ENCODE measurements around the gene HDLBP.
A peak's percentile ranks its signal among the peaks of the same experiment; 100 is the strongest.

The HDLBP gene

GRCh38 chr2:241219856-241220356, 95.6 kb downstream of the HDLBP start:
- DNase-seq (ENCODE audit: low spot score): no peak
- no peak overlapping the region for H3K14ac ChIP-seq (ENCODE audit: low read length)
- peaks cover 7 to 19% of the 10 kb centered on the region in 2 donors for H3K4me1 ChIP-seq (ENCODE audit: control insufficient read depth in 2 of 2, insufficient read depth in 1 of 2, low read depth in 1 of 2, low read length in 2 of 2)
- peaks cover 0 to 1% of the 10 kb centered on the region in 2 donors for H3K36me3 ChIP-seq (replicated peaks in 1 of 2; ENCODE audit: control insufficient read depth in 2 of 2, insufficient read depth in 2 of 2, low read length in 2 of 2)
- H2BK5ac ChIP-seq (ENCODE audit: low read length): no peak overlapping the region
- no peak overlapping the region for H3K4me3 ChIP-seq (ENCODE audit: low read length in 2 of 2)
- H2BK120ac ChIP-seq (ENCODE audit: low read depth, low read length): no peak overlapping the region
- no peak overlapping the region for H2AFZ ChIP-seq (ENCODE audit: low read length)
- no peak overlapping the region for H4K8ac ChIP-seq (ENCODE audit: low read depth, low read length)
- no peak overlapping the region for H3K23ac ChIP-seq (ENCODE audit: low read depth, low read length, poor library complexity)
- H3K27ac ChIP-seq (replicated peaks; ENCODE audit: low read length): no peak overlapping the region
- H3K9ac ChIP-seq (ENCODE audit: low read depth, low read length, poor library complexity): no peak overlapping the region
- H2AK5ac ChIP-seq (ENCODE audit: low read depth, low read length): no peak overlapping the region
- H3K79me1 ChIP-seq (ENCODE audit: low read depth, low read length): no peaks in the 10 kb centered on the region
- no peaks in the 10 kb centered on the region for H3K9me3 ChIP-seq (replicated peaks in 1 of 2; ENCODE audit: control insufficient read depth in 2 of 2, insufficient read depth in 1 of 2, low read depth in 1 of 2, low read length in 2 of 2)
- H2BK15ac ChIP-seq (ENCODE audit: low read length): no peak overlapping the region
- H3K27me3 ChIP-seq (ENCODE audit: control insufficient read depth in 3 of 3, insufficient read depth in 3 of 3, low read depth in 1 of 3, low read length in 3 of 3): peaks cover 0 to 12% (median 0%) of the 10 kb centered on the region in 3 experiments
- WGBS, 2 donors (ENCODE audit: extremely low coverage in 2 of 2, insufficient read length in 2 of 2, insufficient replicate concordance in 1 of 2): no CpG with 5 or more reads among the region's 6 CpGs
- H3K4ac ChIP-seq (ENCODE audit: low read length): no peak overlapping the region
- no peak overlapping the region for H3K4me2 ChIP-seq (ENCODE audit: insufficient read depth, low read length, poor library complexity, severe bottlenecking)
- no peak overlapping the region for H4K91ac ChIP-seq (ENCODE audit: low read depth, low read length, poor library complexity)
- no peak overlapping the region for H3K18ac ChIP-seq (ENCODE audit: low read length)
- no peak overlapping the region for H2BK12ac ChIP-seq (ENCODE audit: low read length)

- H3K4me3 ChIP-seq (ENCODE audit: low read length in 2 of 2): peak overlapping the region in 1 of 2 donors; percentile 58
- peaks cover 0 to 12% (median 0%) of the 10 kb centered on the region in 3 experiments for H3K27me3 ChIP-seq (ENCODE audit: control insufficient read depth in 3 of 3, insufficient read depth in 3 of 3, low read depth in 1 of 3, low read length in 3 of 3)
- no peak overlapping the region for H4K91ac ChIP-seq (ENCODE audit: low read depth, low read length, poor library complexity)
- no peak overlapping the region for H3K14ac ChIP-seq (ENCODE audit: low read length)
- no CpG with 5 or more reads among the region's 4 CpGs for WGBS, 2 donors (ENCODE audit: extremely low coverage in 2 of 2, insufficient read length in 2 of 2, insufficient replicate concordance in 1 of 2)
- H2BK120ac ChIP-seq (ENCODE audit: low read depth, low read length): no peak overlapping the region
- DNase-seq (ENCODE audit: low spot score): no peak
- no peak overlapping the region for H2BK5ac ChIP-seq (ENCODE audit: low read length)
- H2BK15ac ChIP-seq (ENCODE audit: low read length): no peak overlapping the region
- H3K4me1 ChIP-seq (ENCODE audit: control insufficient read depth in 2 of 2, insufficient read depth in 1 of 2, low read depth in 1 of 2, low read length in 2 of 2): peaks cover 6 to 17% of the 10 kb centered on the region in 2 donors
- no peak overlapping the region for H3K18ac ChIP-seq (ENCODE audit: low read length)
- no peak overlapping the region for H3K23ac ChIP-seq (ENCODE audit: low read depth, low read length, poor library complexity)
- no peak overlapping the region for H2AK5ac ChIP-seq (ENCODE audit: low read depth, low read length)
- peak overlapping the region; percentile 66 for H3K4me2 ChIP-seq (ENCODE audit: insufficient read depth, low read length, poor library complexity, severe bottlenecking)
- H2AFZ ChIP-seq (ENCODE audit: low read length): peak overlapping the region; percentile 91
- no peak overlapping the region for H3K27ac ChIP-seq (replicated peaks; ENCODE audit: low read length)
- H3K9me3 ChIP-seq (replicated peaks in 1 of 2; ENCODE audit: control insufficient read depth in 2 of 2, insufficient read depth in 1 of 2, low read depth in 1 of 2, low read length in 2 of 2): no peaks in the 10 kb centered on the region
- H3K9ac ChIP-seq (ENCODE audit: low read depth, low read length, poor library complexity): no peak overlapping the region
- H2BK12ac ChIP-seq (ENCODE audit: low read length): no peak overlapping the region
- H3K79me1 ChIP-seq (ENCODE audit: low read depth, low read length): no peaks in the 10 kb centered on the region
- H3K4ac ChIP-seq (ENCODE audit: low read length): no peak overlapping the region
- H3K36me3 ChIP-seq (replicated peaks in 1 of 2; ENCODE audit: control insufficient read depth in 2 of 2, insufficient read depth in 2 of 2, low read length in 2 of 2): no peaks in the 10 kb centered on the region
- H4K8ac ChIP-seq (ENCODE audit: low read depth, low read length): no peak overlapping the region
Observed at GRCh38 chr2:241219030-241219382, 96.5 kb downstream of the HDLBP start.

- H2BK12ac ChIP-seq (ENCODE audit: low read length): no peak overlapping the region
- H3K36me3 ChIP-seq (replicated peaks in 1 of 2; ENCODE audit: control insufficient read depth in 2 of 2, insufficient read depth in 2 of 2, low read length in 2 of 2): no peaks in the 10 kb centered on the region
- H3K4me1 ChIP-seq (ENCODE audit: control insufficient read depth in 2 of 2, insufficient read depth in 1 of 2, low read depth in 1 of 2, low read length in 2 of 2): peaks cover 3 to 12% of the 10 kb centered on the region in 2 donors
- no peak overlapping the region for H2BK5ac ChIP-seq (ENCODE audit: low read length)
- H3K27ac ChIP-seq (replicated peaks; ENCODE audit: low read length): peak overlapping the region; percentile 37
- H3K23ac ChIP-seq (ENCODE audit: low read depth, low read length, poor library complexity): no peak overlapping the region
- H4K8ac ChIP-seq (ENCODE audit: low read depth, low read length): peak overlapping the region; percentile 17
- peak overlapping the region; percentile 91 for H2AFZ ChIP-seq (ENCODE audit: low read length)
- peak; percentile 45 for DNase-seq (ENCODE audit: low spot score)
- peak overlapping the region; percentile 9 for H2BK15ac ChIP-seq (ENCODE audit: low read length)
- H3K4me2 ChIP-seq (ENCODE audit: insufficient read depth, low read length, poor library complexity, severe bottlenecking): peak overlapping the region; percentile 91
- no peak overlapping the region for H3K9ac ChIP-seq (ENCODE audit: low read depth, low read length, poor library complexity)
- no peaks in the 10 kb centered on the region for H3K9me3 ChIP-seq (replicated peaks in 1 of 2; ENCODE audit: control insufficient read depth in 2 of 2, insufficient read depth in 1 of 2, low read depth in 1 of 2, low read length in 2 of 2)
- no peak overlapping the region for H3K4ac ChIP-seq (ENCODE audit: low read length)
- H4K91ac ChIP-seq (ENCODE audit: low read depth, low read length, poor library complexity): no peak overlapping the region
- no peak overlapping the region for H2BK120ac ChIP-seq (ENCODE audit: low read depth, low read length)
- H2AK5ac ChIP-seq (ENCODE audit: low read depth, low read length): no peak overlapping the region
- H3K14ac ChIP-seq (ENCODE audit: low read length): no peak overlapping the region
- no peaks in the 10 kb centered on the region for H3K79me1 ChIP-seq (ENCODE audit: low read depth, low read length)
- peak overlapping the region; percentile 98 for H3K18ac ChIP-seq (ENCODE audit: low read length)
- H3K4me3 ChIP-seq (ENCODE audit: low read length in 2 of 2): peak overlapping the region; percentile 58 to 86
- WGBS, 2 donors (ENCODE audit: extremely low coverage in 2 of 2, insufficient read length in 2 of 2, insufficient replicate concordance in 1 of 2): no CpG with 5 or more reads among the region's 83 CpGs
- H3K27me3 ChIP-seq (ENCODE audit: control insufficient read depth in 3 of 3, insufficient read depth in 3 of 3, low read depth in 1 of 3, low read length in 3 of 3): peaks cover 0 to 12% (median 0%) of the 10 kb centered on the region in 3 experiments
Observed at GRCh38 chr2:241218131-241219029, 97.1 kb downstream of the HDLBP start.

GRCh38 chr2:241217320-241218031, 98.0 kb downstream of the HDLBP start:
- H3K18ac ChIP-seq (ENCODE audit: low read length): peak overlapping the region; percentile 99
- no peaks in the 10 kb centered on the region for H3K36me3 ChIP-seq (replicated peaks in 1 of 2; ENCODE audit: control insufficient read depth in 2 of 2, insufficient read depth in 2 of 2, low read length in 2 of 2)
- H3K79me1 ChIP-seq (ENCODE audit: low read depth, low read length): no peaks in the 10 kb centered on the region
- H2BK15ac ChIP-seq (ENCODE audit: low read length): peak overlapping the region; percentile 97
- no peak overlapping the region for H2BK120ac ChIP-seq (ENCODE audit: low read depth, low read length)
- peak overlapping the region; percentile 87 for H3K4me2 ChIP-seq (ENCODE audit: insufficient read depth, low read length, poor library complexity, severe bottlenecking)
- H2BK12ac ChIP-seq (ENCODE audit: low read length): peak overlapping the region; percentile 94
- peak overlapping the region; percentile 89 for H3K14ac ChIP-seq (ENCODE audit: low read length)
- H3K9me3 ChIP-seq (replicated peaks in 1 of 2; ENCODE audit: control insufficient read depth in 2 of 2, insufficient read depth in 1 of 2, low read depth in 1 of 2, low read length in 2 of 2): no peaks in the 10 kb centered on the region
- H2BK5ac ChIP-seq (ENCODE audit: low read length): no peak overlapping the region
- H3K4me1 ChIP-seq (ENCODE audit: control insufficient read depth in 2 of 2, insufficient read depth in 1 of 2, low read depth in 1 of 2, low read length in 2 of 2): peaks cover 3 to 12% of the 10 kb centered on the region in 2 donors
- peak overlapping the region; percentile 90 for H3K9ac ChIP-seq (ENCODE audit: low read depth, low read length, poor library complexity)
- H2AK5ac ChIP-seq (ENCODE audit: low read depth, low read length): peak overlapping the region; percentile 28
- H3K27ac ChIP-seq (replicated peaks; ENCODE audit: low read length): peak overlapping the region; percentile 84
- DNase-seq (ENCODE audit: low spot score): peak; percentile 71
- H3K4me3 ChIP-seq (ENCODE audit: low read length in 2 of 2): peak overlapping the region; percentile 58 to 83
- H3K27me3 ChIP-seq (ENCODE audit: control insufficient read depth in 3 of 3, insufficient read depth in 3 of 3, low read depth in 1 of 3, low read length in 3 of 3): peaks cover 0 to 16% (median 0%) of the 10 kb centered on the region in 3 experiments
- no peak overlapping the region for H4K91ac ChIP-seq (ENCODE audit: low read depth, low read length, poor library complexity)
- WGBS, 2 donors (ENCODE audit: extremely low coverage in 2 of 2, insufficient read length in 2 of 2, insufficient replicate concordance in 1 of 2): no CpG with 5 or more reads among the region's 77 CpGs
- peak overlapping the region; percentile 96 for H2AFZ ChIP-seq (ENCODE audit: low read length)
- peak overlapping the region; percentile 70 for H4K8ac ChIP-seq (ENCODE audit: low read depth, low read length)
- H3K4ac ChIP-seq (ENCODE audit: low read length): no peak overlapping the region
- H3K23ac ChIP-seq (ENCODE audit: low read depth, low read length, poor library complexity): peak overlapping the region; percentile 89
